Measurements from ENCODE around the gene SIVA1. TPM values are rescaled to one million over a fixed set of nuclear protein-coding genes. Genes with fewer than 3 reads are reported as not detected.

SIVA1 gene
- polyA plus RNA-seq, 3 donors = 102 to 193 (median 156) TPM

DNA sequence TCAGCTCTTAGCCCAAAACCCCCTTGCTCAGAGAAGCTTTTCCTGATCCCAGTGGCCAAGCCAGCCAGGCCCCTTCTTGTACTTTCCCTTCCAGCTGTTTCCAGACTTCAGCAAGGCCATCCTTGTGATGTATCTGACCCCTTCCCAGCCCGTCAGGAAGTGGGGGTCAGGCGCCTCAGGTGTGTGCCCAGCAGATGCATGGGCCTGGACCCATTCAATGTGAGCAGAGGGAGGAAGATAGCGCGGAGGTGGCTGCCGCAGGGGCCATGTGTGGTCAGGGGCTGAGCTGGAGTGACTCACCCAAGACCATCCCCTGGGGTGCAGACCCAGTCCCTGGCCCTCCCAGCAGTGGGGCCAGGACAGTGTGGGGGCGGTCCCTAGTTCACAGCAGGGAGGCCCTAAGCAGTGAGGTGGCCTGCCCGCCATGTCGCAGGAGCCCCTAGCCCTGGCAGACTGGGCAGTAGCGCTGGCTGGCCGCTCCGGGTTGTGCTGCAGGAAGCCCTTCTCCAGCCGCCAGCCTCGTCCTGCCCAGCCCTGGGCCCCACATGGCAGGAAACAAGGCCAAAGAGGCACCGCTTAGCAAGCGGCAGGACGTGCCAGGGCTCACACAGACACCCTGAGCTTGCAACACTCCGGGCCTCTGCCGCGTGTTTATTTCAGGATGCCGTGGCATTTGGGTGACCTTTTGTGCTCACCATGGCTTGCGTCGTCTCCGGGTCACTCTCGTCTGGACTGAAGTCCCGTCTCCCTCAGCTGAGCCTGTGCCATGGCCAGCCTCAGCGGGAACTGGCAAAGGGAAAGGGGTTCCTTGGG, 16.9 kb upstream of the SIVA1 start:
- Histone ChIP-seq H2AFZ (ENCODE audit: insufficient read depth, low read depth, low read length, poor library complexity, severe bottlenecking) (peak overlapping the region; percentile 21), H3K9ac (ENCODE audit: insufficient read depth, low read length, poor library complexity, severe bottlenecking) (peak overlapping the region; percentile 51), H3K4me3 (replicated peaks in 1 of 3; ENCODE audit: low read depth in 2 of 3, low read length in 3 of 3) (no peak overlapping the region), H3K79me2 (ENCODE audit: insufficient read depth, low read length) (no peaks in the 10 kb centered on the region), H3K4me1 (ENCODE audit: control insufficient read depth in 1 of 2, insufficient read depth in 2 of 2, low read length in 2 of 2) (peaks cover 12 to 13% of the 10 kb centered on the region in 2 donors), H4K20me1 (ENCODE audit: insufficient read depth, low read length) (no peaks in the 10 kb centered on the region), H3K36me3 (replicated peaks in 1 of 2; ENCODE audit: control insufficient read depth in 1 of 2, insufficient read depth in 2 of 2, low read length in 2 of 2) (no peaks in the 10 kb centered on the region), H3K27ac (ENCODE audit: low read depth in 1 of 2, low read length in 2 of 2) (peak overlapping the region in 1 of 2 donors; percentile 12), H3K4me2 (replicated peaks; ENCODE audit: extremely low read depth, low read length, poor library complexity, severe bottlenecking) (no peak overlapping the region), H3K27me3 (ENCODE audit: control insufficient read depth in 2 of 2, insufficient read depth in 2 of 2, low read length in 2 of 2) (no peaks in the 10 kb centered on the region), H3K9me3 (replicated peaks in 1 of 2; ENCODE audit: control insufficient read depth in 1 of 2, insufficient read depth in 1 of 2, low read length in 2 of 2) (no peaks in the 10 kb centered on the region)
- Mint-ChIP-seq H3K4me1 (peaks cover 11% of the 10 kb centered on the region), H3K4me3 (peak overlapping the region; percentile 41 to 82), H3K36me3 (peaks cover 0 to 3% of the 10 kb centered on the region in 2 donors), H3K9me3 (no peaks in the 10 kb centered on the region), H3K27me3 (ENCODE audit: low read depth in 3 of 3) (peaks cover 0 to 5% (median 4%) of the 10 kb centered on the region in 3 donors), H3K27ac (peak overlapping the region; percentile 24 to 93 (median 70))
- 23% methylated on average over 23 of the region's 26 CpGs for WGBS (ENCODE audit: insufficient coverage)
- intact Hi-C loops (cut with micrococcal nuclease) = no loop called here
- TF ChIP-seq, protein P1, sequence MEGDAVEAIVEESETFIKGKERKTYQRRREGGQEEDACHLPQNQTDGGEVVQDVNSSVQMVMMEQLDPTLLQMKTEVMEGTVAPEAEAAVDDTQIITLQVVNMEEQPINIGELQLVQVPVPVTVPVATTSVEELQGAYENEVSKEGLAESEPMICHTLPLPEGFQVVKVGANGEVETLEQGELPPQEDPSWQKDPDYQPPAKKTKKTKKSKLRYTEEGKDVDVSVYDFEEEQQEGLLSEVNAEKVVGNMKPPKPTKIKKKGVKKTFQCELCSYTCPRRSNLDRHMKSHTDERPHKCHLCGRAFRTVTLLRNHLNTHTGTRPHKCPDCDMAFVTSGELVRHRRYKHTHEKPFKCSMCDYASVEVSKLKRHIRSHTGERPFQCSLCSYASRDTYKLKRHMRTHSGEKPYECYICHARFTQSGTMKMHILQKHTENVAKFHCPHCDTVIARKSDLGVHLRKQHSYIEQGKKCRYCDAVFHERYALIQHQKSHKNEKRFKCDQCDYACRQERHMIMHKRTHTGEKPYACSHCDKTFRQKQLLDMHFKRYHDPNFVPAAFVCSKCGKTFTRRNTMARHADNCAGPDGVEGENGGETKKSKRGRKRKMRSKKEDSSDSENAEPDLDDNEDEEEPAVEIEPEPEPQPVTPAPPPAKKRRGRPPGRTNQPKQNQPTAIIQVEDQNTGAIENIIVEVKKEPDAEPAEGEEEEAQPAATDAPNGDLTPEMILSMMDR (IDR thresholded peaks at IDR 0.05) = no peak
- peak; percentile 41 to 50 (median 44) for DNase-seq

DNA sequence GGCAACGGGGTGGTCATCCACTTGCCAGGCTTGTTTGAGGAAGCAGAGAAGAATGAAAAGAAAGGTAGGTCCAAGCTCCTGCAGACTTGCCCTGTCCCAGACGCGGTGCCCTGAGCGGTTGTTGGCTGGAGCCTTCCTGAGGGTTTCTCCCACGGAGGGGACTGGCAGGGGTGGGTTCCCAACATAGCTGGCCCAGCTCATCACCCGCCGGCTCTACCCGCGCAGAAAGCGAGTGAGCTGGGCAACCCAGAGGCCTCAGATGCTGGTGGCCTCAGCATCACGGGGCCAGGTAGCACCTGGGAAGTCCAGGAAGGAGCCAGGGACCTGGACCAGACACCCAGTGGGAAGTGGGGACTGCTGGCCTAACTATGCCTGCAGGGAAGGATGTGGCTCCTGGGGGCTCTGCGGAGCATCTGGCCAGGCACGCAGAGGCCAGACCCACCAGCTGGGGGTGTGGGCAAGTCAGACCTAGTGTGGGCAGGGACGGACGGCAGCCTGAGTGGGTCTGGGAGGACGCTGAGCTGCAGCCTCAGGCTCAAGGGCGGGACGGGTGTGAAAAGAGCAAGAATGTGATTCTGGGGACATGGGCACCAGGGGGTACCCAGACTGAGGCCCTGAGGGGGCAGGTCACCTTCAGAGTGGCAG, 14.4 kb upstream of the SIVA1 start:
- H3K9me3 ChIP-seq (replicated peaks in 1 of 2; ENCODE audit: control insufficient read depth in 1 of 2, insufficient read depth in 1 of 2, low read length in 2 of 2) = no peaks in the 10 kb centered on the region
- peaks cover 12 to 13% of the 10 kb centered on the region in 2 donors for H3K4me1 ChIP-seq (ENCODE audit: control insufficient read depth in 1 of 2, insufficient read depth in 2 of 2, low read length in 2 of 2)
- no peak overlapping the region for H2AFZ ChIP-seq (ENCODE audit: insufficient read depth, low read depth, low read length, poor library complexity, severe bottlenecking)
- H3K4me2 ChIP-seq (replicated peaks; ENCODE audit: extremely low read depth, low read length, poor library complexity, severe bottlenecking) = no peak overlapping the region
- Mint-ChIP-seq H3K4me3 (no peak overlapping the region), H3K9me3 (no peaks in the 10 kb centered on the region), H3K27ac (peak overlapping the region in 1 of 7 donors; percentile 38), H3K36me3 (peaks cover 0 to 3% of the 10 kb centered on the region in 2 donors), H3K27me3 (ENCODE audit: low read depth in 3 of 3) (peaks cover 0 to 5% (median 2%) of the 10 kb centered on the region in 3 donors), H3K4me1 (peaks cover 11% of the 10 kb centered on the region)
- H3K27me3 ChIP-seq (ENCODE audit: control insufficient read depth in 2 of 2, insufficient read depth in 2 of 2, low read length in 2 of 2) = no peaks in the 10 kb centered on the region
- no peak overlapping the region for H3K27ac ChIP-seq (ENCODE audit: low read depth in 1 of 2, low read length in 2 of 2)
- intact Hi-C loops (cut with micrococcal nuclease) = no loop called here
- H3K9ac ChIP-seq (ENCODE audit: insufficient read depth, low read length, poor library complexity, severe bottlenecking) = no peak overlapping the region
- DNase-seq = no peak
- H3K36me3 ChIP-seq (replicated peaks in 1 of 2; ENCODE audit: control insufficient read depth in 1 of 2, insufficient read depth in 2 of 2, low read length in 2 of 2) = no peaks in the 10 kb centered on the region
- TF ChIP-seq, protein P1 (IDR thresholded peaks at IDR 0.05) = no peak
- H4K20me1 ChIP-seq (ENCODE audit: insufficient read depth, low read length) = no peaks in the 10 kb centered on the region
- no peak overlapping the region for H3K4me3 ChIP-seq (replicated peaks in 1 of 3; ENCODE audit: low read depth in 2 of 3, low read length in 3 of 3)
- H3K79me2 ChIP-seq (ENCODE audit: insufficient read depth, low read length) = no peaks in the 10 kb centered on the region
- WGBS (ENCODE audit: insufficient coverage) = 94% methylated on average over 18 of the region's 18 CpGs

Measured in CD14-positive monocyte (primary cell).